ENCODE data around the gene DLGAP1.

DNA sequence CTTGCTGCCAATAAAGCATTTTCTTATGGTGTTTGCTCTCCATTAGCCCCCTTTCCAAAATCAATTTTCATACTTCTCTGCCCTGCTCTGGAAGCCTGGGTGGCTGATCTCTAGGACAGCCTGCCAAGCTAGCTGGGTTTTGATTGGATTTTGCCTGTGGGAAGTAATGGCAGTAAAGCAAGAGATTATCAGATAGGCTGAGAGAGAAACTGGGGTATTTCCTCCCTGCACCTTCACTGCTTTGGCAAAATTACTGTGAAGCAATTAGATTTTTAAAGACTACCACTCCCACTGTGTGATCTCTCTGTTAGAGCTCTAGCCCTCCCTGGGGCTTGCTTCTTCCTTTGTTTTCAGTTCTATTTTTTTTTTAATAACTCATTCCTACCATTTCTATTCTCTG, 223.8 kb downstream of the DLGAP1 start:
- TF ChIP-seq, protein P1, sequence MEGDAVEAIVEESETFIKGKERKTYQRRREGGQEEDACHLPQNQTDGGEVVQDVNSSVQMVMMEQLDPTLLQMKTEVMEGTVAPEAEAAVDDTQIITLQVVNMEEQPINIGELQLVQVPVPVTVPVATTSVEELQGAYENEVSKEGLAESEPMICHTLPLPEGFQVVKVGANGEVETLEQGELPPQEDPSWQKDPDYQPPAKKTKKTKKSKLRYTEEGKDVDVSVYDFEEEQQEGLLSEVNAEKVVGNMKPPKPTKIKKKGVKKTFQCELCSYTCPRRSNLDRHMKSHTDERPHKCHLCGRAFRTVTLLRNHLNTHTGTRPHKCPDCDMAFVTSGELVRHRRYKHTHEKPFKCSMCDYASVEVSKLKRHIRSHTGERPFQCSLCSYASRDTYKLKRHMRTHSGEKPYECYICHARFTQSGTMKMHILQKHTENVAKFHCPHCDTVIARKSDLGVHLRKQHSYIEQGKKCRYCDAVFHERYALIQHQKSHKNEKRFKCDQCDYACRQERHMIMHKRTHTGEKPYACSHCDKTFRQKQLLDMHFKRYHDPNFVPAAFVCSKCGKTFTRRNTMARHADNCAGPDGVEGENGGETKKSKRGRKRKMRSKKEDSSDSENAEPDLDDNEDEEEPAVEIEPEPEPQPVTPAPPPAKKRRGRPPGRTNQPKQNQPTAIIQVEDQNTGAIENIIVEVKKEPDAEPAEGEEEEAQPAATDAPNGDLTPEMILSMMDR (IDR thresholded peaks at IDR 0.05): no peak
- TF ChIP-seq POLR2A (IDR thresholded peaks at IDR 0.05): no peak

All from testis (tissue), 2 donors.